Activated CD4-positive, alpha-beta T cell treated with anti-CD3 and anti-CD28 coated beads for 36 hours (primary cell): ENCODE data around the gene ZNF552. TPM values are rescaled to one million over a fixed set of nuclear protein-coding genes. Genes with fewer than 3 reads are reported as not detected.
"Not testable (repeated sequence)": the region's sequence is repeated elsewhere in the genome, so short reads cannot be mapped to it uniquely, and the experiment has no call there.

Experiments
- ATAC-seq: fragments of 200-7000 bp; cut with Tn5 transposase; one replicate; pipeline ENCODE4 v1.10.0; 2021; ENCODE audit warnings: mild to moderate bottlenecking, moderate library complexity
- CTCF ChIA-PET: fragments of 350-600 bp; sonication (Branson Sonifier 250); formaldehyde crosslinking; loops from one replicate; lab custom pipeline; 2021; ENCODE audit warnings: antibody characterized with exemption; lab: Charles Lee
- POLR2A ChIA-PET: fragments of 350-600 bp; sonication (Branson Sonifier 250); formaldehyde crosslinking; loops from one replicate; lab custom pipeline; 2021; ENCODE audit warnings: antibody characterized with exemption, inconsistent platforms; lab: Charles Lee
- DNase-seq: peaks from one replicate; pipeline ENCODE4 v3.0.0-alpha.2; 2020
- H3K27ac Mint-ChIP-seq: one replicate; pipeline ENCODE4 v1.8.0; 2021; ENCODE audit warnings: mixed read lengths
- H3K27me3 Mint-ChIP-seq: one replicate; pipeline ENCODE4 v1.8.0; 2021; ENCODE audit warnings: mixed read lengths
- H3K36me3 Mint-ChIP-seq: one replicate; pipeline ENCODE4 v1.8.0; 2021; ENCODE audit warnings: low read depth, mixed read lengths
- H3K4me1 Mint-ChIP-seq: one replicate; pipeline ENCODE4 v1.8.0; 2021; ENCODE audit warnings: mixed read lengths
- H3K4me3 Mint-ChIP-seq: one replicate; pipeline ENCODE4 v1.8.0; 2021; ENCODE audit warnings: mild to moderate bottlenecking, moderate library complexity, mixed read lengths
- H3K9me3 Mint-ChIP-seq: one replicate; pipeline ENCODE4 v1.8.0; 2021; ENCODE audit warnings: low read depth, mixed read lengths
- intact Hi-C, 2 experiments: fragments of 100-400 bp; cut with DNase I in 1 of 2; cut with micrococcal nuclease in 1 of 2; formaldehyde crosslinking; loops; one replicate each; pipeline versions ENCODE4 v1.14.2 to v1.15.1; 2022 to 2024; cut with DNase I, micrococcal nuclease
- total RNA-seq, 2 experiments: library from RNA; stranded (reverse); gene quantifications; one replicate each; pipeline ENCODE4 v1.2.3, GENCODE V29; 2021

Gene ZNF552
- total RNA-seq, 2 experiments from 2014 or later = 5.9 to 6.1 TPM

- H3K4me3 Mint-ChIP-seq, H3K4me1 Mint-ChIP-seq, H3K27me3 Mint-ChIP-seq, POLR2A ChIA-PET, CTCF ChIA-PET, DNase-seq, H3K9me3 Mint-ChIP-seq: not testable (repeated sequence)
- ATAC-seq = peak; percentile 74
- peaks cover 45% of the 10 kb centered on the region for H3K36me3 Mint-ChIP-seq
- intact Hi-C loops = loop anchor here in 1 of 2 experiments (1.0 kb wide), 1 partner anchor 24 kb away; the partner anchor contains the start of gene ZNF552
- peak overlapping the region; percentile 65 for H3K27ac Mint-ChIP-seq
Observed at GRCh38 chr19:57838622-57839191, 24.0 kb upstream of the ZNF552 start.

DNA sequence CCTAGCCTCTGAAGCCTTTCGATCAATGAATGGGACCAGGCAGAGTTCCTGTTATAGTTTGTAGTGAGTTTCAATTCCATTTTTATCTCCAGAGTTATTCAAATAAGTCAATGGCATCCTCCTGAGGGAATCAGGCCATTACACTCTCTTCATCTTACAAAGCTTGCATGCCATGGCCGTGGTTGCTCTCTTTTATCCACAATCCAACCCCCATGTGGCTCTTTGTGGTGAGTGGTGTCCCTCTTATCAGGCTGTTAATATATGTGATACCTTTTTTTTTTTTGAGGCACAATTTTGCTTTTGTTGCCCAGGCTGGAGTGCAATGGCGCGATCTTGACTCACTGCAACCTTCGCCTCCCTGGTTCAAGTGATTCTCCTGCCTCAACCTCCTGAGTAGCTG is 22.3 kb upstream of the ZNF552 start:
- intact Hi-C loops, H3K27me3 Mint-ChIP-seq, ATAC-seq, CTCF ChIA-PET, POLR2A ChIA-PET, H3K4me1 Mint-ChIP-seq, H3K9me3 Mint-ChIP-seq, H3K27ac Mint-ChIP-seq, H3K4me3 Mint-ChIP-seq, DNase-seq: not testable (repeated sequence)
- peaks cover 37% of the 10 kb centered on the region for H3K36me3 Mint-ChIP-seq

GRCh38 chr19:57830071-57830602 is 15.4 kb upstream of the ZNF552 start, which contains the start of gene ZNF587B:
ZNF587B (plus strand) TSS chr19:57830299; CDS start chr19:57830529, 230 bp downstream.
- ATAC-seq (peak; percentile 58), DNase-seq (peak; percentile 64)
- H3K4me3 Mint-ChIP-seq = no peak within 1 kb of the TSS
- H3K36me3 Mint-ChIP-seq = peaks cover 53% of the 10 kb centered on the region
- POLR2A ChIA-PET = no interaction called here
- H3K4me1 Mint-ChIP-seq = peaks cover 18% of the 10 kb centered on the region
- H3K27ac Mint-ChIP-seq = no peak within 1 kb of the TSS
- CTCF ChIA-PET = no interaction called here
- no peaks in the 10 kb centered on the region for H3K27me3 Mint-ChIP-seq
- intact Hi-C loops = no loop called here
- H3K9me3 Mint-ChIP-seq = no peaks in the 10 kb centered on the region

- peaks cover 20% of the 10 kb centered on the region for H3K4me1 Mint-ChIP-seq
- ChIA-PET POLR2A (no interaction called here), CTCF (no interaction called here)
- H3K27ac Mint-ChIP-seq = no peak overlapping the region
- peaks cover 57% of the 10 kb centered on the region for H3K36me3 Mint-ChIP-seq
- no peaks in the 10 kb centered on the region for H3K27me3 Mint-ChIP-seq
- ATAC-seq (no peak), DNase-seq (no peak)
- no peaks in the 10 kb centered on the region for H3K9me3 Mint-ChIP-seq
- intact Hi-C loops = no loop called here
- no peak overlapping the region for H3K4me3 Mint-ChIP-seq
Observed at GRCh38 chr19:57829316-57829715, 14.6 kb upstream of the ZNF552 start.

- intact Hi-C loops = no loop called here
- Mint-ChIP-seq H3K4me3 (no peak overlapping the region), H3K27me3 (no peaks in the 10 kb centered on the region), H3K27ac (no peak overlapping the region), H3K36me3 (peaks cover 65% of the 10 kb centered on the region), H3K4me1 (peaks cover 41% of the 10 kb centered on the region), H3K9me3 (no peaks in the 10 kb centered on the region)
- ChIA-PET POLR2A (no interaction called here), CTCF (interaction anchor here (0.6 to 0.7 kb wide), 2 partner anchors 30 to 698 kb away, joined by 3 read pairs; no protein-coding TSS in a partner anchor)
- no peak for ATAC-seq
- DNase-seq = no peak
Observed at GRCh38 chr19:57825511-57825910, 10.8 kb upstream of the ZNF552 start.

GRCh38 chr19:57823608-57824007 is 8.9 kb upstream of the ZNF552 start:
- ATAC-seq, DNase-seq, H3K9me3 Mint-ChIP-seq, H3K4me3 Mint-ChIP-seq, CTCF ChIA-PET, POLR2A ChIA-PET, intact Hi-C loops, H3K27me3 Mint-ChIP-seq: not testable (repeated sequence)
- peak overlapping the region; percentile 42 for H3K27ac Mint-ChIP-seq
- H3K4me1 Mint-ChIP-seq = peaks cover 43% of the 10 kb centered on the region
- H3K36me3 Mint-ChIP-seq = peaks cover 56% of the 10 kb centered on the region

DNA sequence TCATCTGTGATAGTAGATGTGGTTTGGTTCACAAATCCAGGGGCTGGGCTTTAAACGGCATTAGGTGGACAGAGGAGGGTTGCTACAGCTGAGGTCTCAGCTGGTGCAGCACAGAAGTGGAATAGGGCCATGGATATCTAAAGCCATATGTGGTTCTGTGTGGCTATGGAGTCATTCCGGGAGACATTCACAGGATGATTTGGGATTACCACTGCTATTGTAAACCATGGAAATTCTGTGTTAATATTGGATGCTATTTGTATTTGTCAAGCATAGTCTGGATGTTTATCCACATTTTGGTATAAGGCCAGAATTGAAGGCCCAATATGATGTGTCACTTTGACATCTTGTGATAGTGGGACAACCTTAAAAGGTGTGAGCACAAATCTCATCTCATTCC is 8.4 kb upstream of the ZNF552 start:
- intact Hi-C loops, POLR2A ChIA-PET, H3K4me3 Mint-ChIP-seq, CTCF ChIA-PET, DNase-seq, ATAC-seq, H3K9me3 Mint-ChIP-seq, H3K27me3 Mint-ChIP-seq: not testable (repeated sequence)
- peak overlapping the region; percentile 42 for H3K27ac Mint-ChIP-seq
- H3K36me3 Mint-ChIP-seq = peaks cover 56% of the 10 kb centered on the region
- peaks cover 47% of the 10 kb centered on the region for H3K4me1 Mint-ChIP-seq

GRCh38 chr19:57821501-57821900 is 6.8 kb upstream of the ZNF552 start:
- H3K27me3 Mint-ChIP-seq, ATAC-seq, H3K27ac Mint-ChIP-seq, CTCF ChIA-PET, DNase-seq, POLR2A ChIA-PET, intact Hi-C loops, H3K9me3 Mint-ChIP-seq: not testable (repeated sequence)
- Mint-ChIP-seq H3K4me3 (peak overlapping the region; percentile 97), H3K4me1 (peaks cover 43% of the 10 kb centered on the region), H3K36me3 (peaks cover 46% of the 10 kb centered on the region)

DNA sequence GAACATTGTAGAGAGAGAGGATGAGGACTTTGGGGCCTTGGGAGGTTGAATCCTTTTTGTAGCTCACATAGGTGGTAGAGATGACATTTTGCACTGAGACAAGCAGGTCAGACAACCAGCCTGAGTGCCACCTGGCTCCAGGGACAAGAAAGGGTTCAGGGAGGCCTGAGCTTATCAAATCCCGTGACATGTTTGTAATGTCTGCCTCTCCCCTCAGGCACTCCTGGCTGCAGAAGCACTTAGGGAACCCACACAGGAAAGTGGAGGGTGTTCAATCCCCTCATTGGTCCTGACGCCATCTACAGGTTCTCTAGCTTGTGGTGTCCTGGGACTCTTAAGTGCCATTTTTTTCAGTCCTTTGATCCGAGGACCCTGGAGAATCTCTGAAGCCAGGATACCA is 6.4 kb upstream of the ZNF552 start:
- DNase-seq, CTCF ChIA-PET, H3K9me3 Mint-ChIP-seq, ATAC-seq, intact Hi-C loops, H3K27me3 Mint-ChIP-seq, POLR2A ChIA-PET: not testable (repeated sequence)
- H3K27ac Mint-ChIP-seq = peak overlapping the region; percentile 94
- peak overlapping the region; percentile 97 for H3K4me3 Mint-ChIP-seq
- H3K4me1 Mint-ChIP-seq = peaks cover 44% of the 10 kb centered on the region
- H3K36me3 Mint-ChIP-seq = peaks cover 44% of the 10 kb centered on the region

- DNase-seq = no peak
- intact Hi-C loops = no loop called here
- ChIA-PET CTCF (interaction anchor here (1.5 to 1.6 kb wide), 2 partner anchors 20 to 139 kb away, joined by 3 to 4 read pairs; partner anchors contain the start of gene ZNF551), POLR2A (no interaction called here)
- ATAC-seq = no peak
- H3K36me3 Mint-ChIP-seq = peaks cover 39% of the 10 kb centered on the region
- no peaks in the 10 kb centered on the region for H3K27me3 Mint-ChIP-seq
- H3K9me3 Mint-ChIP-seq = no peaks in the 10 kb centered on the region
- peaks cover 44% of the 10 kb centered on the region for H3K4me1 Mint-ChIP-seq
- H3K4me3 Mint-ChIP-seq = peak overlapping the region; percentile 97
- H3K27ac Mint-ChIP-seq = peak overlapping the region; percentile 94
Observed at GRCh38 chr19:57820599-57820998, 5.9 kb upstream of the ZNF552 start.

- POLR2A ChIA-PET = interaction anchor here (0.6 to 1.3 kb wide), 3 partner anchors 50 to 111 kb away, joined by 3 to 6 read pairs (median 5); partner anchors contain the start of genes ZNF154 and ZNF586
- peaks cover 33% of the 10 kb centered on the region for H3K36me3 Mint-ChIP-seq
- intact Hi-C loops = loop anchor here in 1 of 2 experiments (1.0 to 10.0 kb wide), 9 partner anchors 50 to 1505 kb away; partner anchors contain the start of genes ZNF211, ZNF256, ZNF274 and ZNF417
Observed at GRCh38 chr19:57819475-57820148, 4.9 kb upstream of the ZNF552 start.

More at GRCh38 chr19:57819475-57820148, 4.9 kb upstream of the ZNF552 start:
- Mint-ChIP-seq H3K27me3 (no peaks in the 10 kb centered on the region), H3K27ac (peak overlapping the region; percentile 94), H3K9me3 (no peaks in the 10 kb centered on the region), H3K4me1 (peaks cover 51% of the 10 kb centered on the region), H3K4me3 (peak overlapping the region; percentile 97)
- ATAC-seq (peak; percentile 90), DNase-seq (peak; percentile 89)
- CTCF ChIA-PET = interaction anchor here (1.5 to 1.6 kb wide), 2 partner anchors 19 to 138 kb away, joined by 3 to 4 read pairs; partner anchors contain the start of gene ZNF551
